Measurements from ENCODE around the gene TAS2R60.

The TAS2R60 gene

GRCh38 chr7:143444063-143444782, 970 bp downstream of the TAS2R60 start:
- no peak for TF ChIP-seq ZNF274 (IDR thresholded peaks at IDR 0.05; ENCODE audit: low read depth, low read length)
- no peak overlapping the region for H3K4me3 ChIP-seq (ENCODE audit: low read length)

GRCh38 chr7:143444785-143445184, 1.5 kb downstream of the TAS2R60 start:
- no peak for TF ChIP-seq ZNF274 (IDR thresholded peaks at IDR 0.05; ENCODE audit: low read depth, low read length)
- no peak overlapping the region for H3K4me3 ChIP-seq (ENCODE audit: low read length)

GRCh38 chr7:143447466-143447865, 4.2 kb downstream of the TAS2R60 start:
- no peak for TF ChIP-seq ZNF274 (IDR thresholded peaks at IDR 0.05; ENCODE audit: low read depth, low read length)
- no peak overlapping the region for H3K4me3 ChIP-seq (ENCODE audit: low read length)

- TF ChIP-seq ZNF274 (IDR thresholded peaks at IDR 0.05; ENCODE audit: low read depth, low read length), result no peak
- no peak overlapping the region for H3K4me3 ChIP-seq (ENCODE audit: low read length)
These were observed 5.2 kb downstream of the TAS2R60 start for GRCh38 chr7:143448429-143448828.

- TF ChIP-seq ZNF274 (IDR thresholded peaks at IDR 0.05; ENCODE audit: low read depth, low read length), result no peak
- H3K4me3 ChIP-seq (ENCODE audit: low read length), result no peak overlapping the region
These were observed 6.5 kb downstream of the TAS2R60 start for GRCh38 chr7:143449793-143450192.

GRCh38 chr7:143451122-143451521, 7.9 kb downstream of the TAS2R60 start:
- no peak overlapping the region for H3K4me3 ChIP-seq (ENCODE audit: low read length)
- TF ChIP-seq ZNF274 (IDR thresholded peaks at IDR 0.05; ENCODE audit: low read depth, low read length), result no peak

- H3K4me3 ChIP-seq (ENCODE audit: low read length), result no peak overlapping the region
- no peak for TF ChIP-seq ZNF274 (IDR thresholded peaks at IDR 0.05; ENCODE audit: low read depth, low read length)
These were observed 8.5 kb downstream of the TAS2R60 start for GRCh38 chr7:143451746-143452145.

- TF ChIP-seq ZNF274 (IDR thresholded peaks at IDR 0.05; ENCODE audit: low read depth, low read length), result no peak
- no peak overlapping the region for H3K4me3 ChIP-seq (ENCODE audit: low read length)
These were observed 9.2 kb downstream of the TAS2R60 start for GRCh38 chr7:143452495-143452894.

- no peak overlapping the region for H3K4me3 ChIP-seq (ENCODE audit: low read length)
- TF ChIP-seq ZNF274 (IDR thresholded peaks at IDR 0.05; ENCODE audit: low read depth, low read length), result no peak
These were observed 10.9 kb downstream of the TAS2R60 start for GRCh38 chr7:143454091-143454680.

GRCh38 chr7:143455491-143455890, 12.2 kb downstream of the TAS2R60 start:
- no peak for TF ChIP-seq ZNF274 (IDR thresholded peaks at IDR 0.05; ENCODE audit: low read depth, low read length)

GRCh38 chr7:143455942-143456341, 12.7 kb downstream of the TAS2R60 start:
- no peak for TF ChIP-seq ZNF274 (IDR thresholded peaks at IDR 0.05; ENCODE audit: low read depth, low read length)
- H3K4me3 ChIP-seq (ENCODE audit: low read length), result no peak overlapping the region

More at GRCh38 chr7:143455491-143455890, 12.2 kb downstream of the TAS2R60 start:
- H3K4me3 ChIP-seq (ENCODE audit: low read length), result no peak overlapping the region

- no peak overlapping the region for H3K4me3 ChIP-seq (ENCODE audit: low read length)
- no peak for TF ChIP-seq ZNF274 (IDR thresholded peaks at IDR 0.05; ENCODE audit: low read depth, low read length)
These were observed 13.9 kb downstream of the TAS2R60 start for GRCh38 chr7:143456992-143457793.

- no peak for TF ChIP-seq ZNF274 (IDR thresholded peaks at IDR 0.05; ENCODE audit: low read depth, low read length)
These were observed 15.0 kb downstream of the TAS2R60 start for GRCh38 chr7:143458263-143458662.

GRCh38 chr7:143458681-143459080, 15.4 kb downstream of the TAS2R60 start:
- TF ChIP-seq ZNF274 (IDR thresholded peaks at IDR 0.05; ENCODE audit: low read depth, low read length), result no peak
- H3K4me3 ChIP-seq (ENCODE audit: low read length), result no peak overlapping the region

More at GRCh38 chr7:143458263-143458662, 15.0 kb downstream of the TAS2R60 start:
- H3K4me3 ChIP-seq (ENCODE audit: low read length), result no peak overlapping the region

- no peak for TF ChIP-seq ZNF274 (IDR thresholded peaks at IDR 0.05; ENCODE audit: low read depth, low read length)
- no peak overlapping the region for H3K4me3 ChIP-seq (ENCODE audit: low read length)
These were observed 16.1 kb downstream of the TAS2R60 start for GRCh38 chr7:143459359-143459758.

All from GM08714 (cell line).